Activated CD8-positive, alpha-beta memory T cell treated with anti-CD3 and anti-CD28 coated beads for 48 hours (primary cell): Measurements from ENCODE around the gene BPTF.
"Not testable (repeated sequence)": the region's sequence is repeated elsewhere in the genome, so short reads cannot be mapped to it uniquely, and the experiment has no call there.

Experiments used
- DNase-seq, 3 experiments: peaks; one replicate each; pipeline ENCODE4 v3.0.0-alpha.2; 2020; ENCODE audit warnings: low read depth in 2 of 3, low spot score in 2 of 3

Gene BPTF

GRCh38 chr17:67884741-67885140, 59.4 kb downstream of the BPTF start:
- DNase-seq = no peak

DNA sequence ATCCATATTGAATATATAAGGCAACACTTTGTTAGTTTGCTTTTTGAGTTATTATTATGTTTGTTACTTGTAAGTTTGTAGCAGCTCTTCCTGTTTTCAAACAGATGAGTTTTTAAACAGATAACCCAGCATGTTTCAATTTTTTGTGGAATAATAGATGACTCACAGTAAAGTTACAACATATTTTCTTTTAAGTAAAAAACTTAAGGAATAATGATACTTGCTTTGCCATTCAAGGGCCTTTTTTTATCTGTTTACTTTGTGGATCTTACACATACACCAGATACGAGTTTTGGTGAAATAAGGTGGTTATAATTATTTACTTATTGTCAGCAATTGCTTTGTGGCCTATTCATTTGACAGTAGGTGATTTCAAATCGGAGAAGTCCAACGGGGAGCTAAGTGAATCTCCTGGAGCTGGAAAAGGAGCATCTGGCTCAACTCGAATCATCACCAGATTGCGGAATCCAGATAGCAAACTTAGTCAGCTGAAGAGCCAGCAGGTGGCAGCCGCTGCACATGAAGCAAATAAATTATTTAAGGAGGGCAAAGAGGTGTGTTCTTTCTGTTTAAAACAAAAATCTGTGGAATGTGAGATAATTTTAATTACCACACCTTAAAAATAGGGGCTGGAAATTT, 66.3 kb downstream of the BPTF start:
- DNase-seq = no peak

DNA sequence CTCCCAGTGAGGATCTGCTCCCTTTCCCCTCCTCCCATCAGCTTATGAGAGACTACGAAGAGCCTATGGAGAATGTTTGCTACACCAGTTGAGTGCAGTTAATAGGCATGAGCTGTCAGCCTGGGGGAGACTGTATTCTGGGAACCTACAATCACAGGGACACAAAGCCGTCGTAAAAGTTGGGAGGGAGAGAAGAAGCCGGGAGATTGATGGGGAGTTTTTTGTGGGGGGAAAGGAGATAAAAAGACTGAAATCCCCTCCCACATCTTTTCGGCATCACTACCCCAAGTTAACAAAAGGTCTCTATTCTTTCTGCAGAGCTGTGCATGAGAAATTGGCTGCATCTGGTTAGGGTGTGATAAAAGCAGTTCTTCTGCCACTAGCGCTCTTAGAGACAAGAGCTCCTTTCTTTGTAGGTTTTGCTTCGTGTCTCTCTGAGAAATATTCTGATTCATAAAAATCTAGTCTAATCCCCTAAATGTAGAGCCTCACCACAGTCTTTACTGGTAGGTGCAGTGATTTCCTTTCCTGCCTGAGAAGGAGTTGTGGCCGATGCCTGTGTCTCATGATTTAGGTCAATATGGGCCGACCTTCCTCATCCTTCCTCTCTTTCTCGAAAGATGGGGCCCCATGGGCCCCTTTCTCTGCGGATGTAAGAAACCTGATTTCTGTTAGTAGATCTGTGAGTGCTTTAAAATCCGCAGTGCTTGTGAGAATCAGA, 77.4 kb downstream of the BPTF start:
- no peak for DNase-seq

- DNase-seq = not testable (repeated sequence)
These were observed 80.0 kb downstream of the BPTF start for GRCh38 chr17:67905298-67905697.

DNA sequence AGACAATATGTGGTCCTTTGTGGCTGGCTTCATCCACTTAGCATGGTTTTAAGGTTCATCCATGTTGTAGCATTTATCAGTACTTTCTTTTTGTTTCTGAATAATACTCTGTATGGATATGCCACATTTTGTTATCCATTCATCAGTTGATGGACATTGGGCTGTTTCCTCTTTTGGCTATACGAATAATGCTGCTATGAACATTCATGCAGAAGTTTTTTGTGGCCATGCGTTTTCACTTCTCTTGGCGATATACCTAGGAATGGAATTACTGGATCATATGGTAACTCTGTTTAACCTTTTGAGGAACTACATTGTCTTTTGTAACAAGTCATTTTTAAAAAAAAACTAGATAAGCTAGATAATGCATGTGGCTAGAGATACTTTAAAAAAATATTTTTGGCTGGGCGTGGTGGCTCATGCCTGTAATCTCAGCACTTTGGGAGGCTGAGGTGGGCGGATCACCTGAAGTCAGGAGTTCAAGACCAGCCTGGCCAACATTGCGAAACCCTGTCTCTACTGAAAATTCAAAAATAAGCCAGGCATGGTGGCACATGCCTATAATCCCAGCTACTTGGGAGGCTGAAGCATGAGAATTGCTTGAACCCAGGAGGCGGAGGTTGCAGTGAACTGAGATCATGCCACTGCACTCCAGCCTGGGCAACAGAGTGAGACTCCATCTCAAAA, 85.0 kb downstream of the BPTF start:
- not testable (repeated sequence) for DNase-seq

DNA sequence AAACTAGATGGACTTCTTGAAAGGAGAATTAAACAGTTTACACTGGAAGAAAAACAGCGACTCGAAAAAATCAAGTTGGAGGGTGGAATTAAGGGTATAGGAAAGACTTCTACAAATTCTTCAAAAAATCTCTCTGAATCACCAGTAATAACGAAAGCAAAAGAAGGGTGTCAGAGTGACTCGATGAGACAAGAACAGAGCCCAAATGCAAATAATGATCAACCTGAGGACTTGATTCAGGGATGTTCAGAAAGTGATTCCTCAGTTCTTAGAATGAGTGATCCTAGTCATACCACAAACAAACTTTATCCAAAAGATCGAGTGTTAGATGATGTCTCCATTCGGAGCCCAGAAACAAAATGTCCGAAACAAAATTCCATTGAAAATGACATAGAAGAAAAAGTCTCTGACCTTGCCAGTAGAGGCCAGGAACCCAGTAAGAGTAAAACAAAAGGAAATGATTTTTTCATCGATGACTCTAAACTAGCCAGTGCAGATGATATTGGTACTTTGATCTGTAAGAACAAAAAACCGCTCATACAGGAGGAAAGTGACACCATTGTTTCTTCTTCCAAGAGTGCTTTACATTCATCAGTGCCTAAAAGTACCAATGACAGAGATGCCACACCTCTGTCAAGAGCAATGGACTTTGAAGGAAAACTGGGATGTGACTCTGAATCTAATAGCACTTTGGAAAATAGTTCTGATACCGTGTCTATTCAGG, 85.9 kb downstream of the BPTF start:
- DNase-seq = no peak

GRCh38 chr17:67912088-67912487, 86.8 kb downstream of the BPTF start:
- no peak for DNase-seq

DNA sequence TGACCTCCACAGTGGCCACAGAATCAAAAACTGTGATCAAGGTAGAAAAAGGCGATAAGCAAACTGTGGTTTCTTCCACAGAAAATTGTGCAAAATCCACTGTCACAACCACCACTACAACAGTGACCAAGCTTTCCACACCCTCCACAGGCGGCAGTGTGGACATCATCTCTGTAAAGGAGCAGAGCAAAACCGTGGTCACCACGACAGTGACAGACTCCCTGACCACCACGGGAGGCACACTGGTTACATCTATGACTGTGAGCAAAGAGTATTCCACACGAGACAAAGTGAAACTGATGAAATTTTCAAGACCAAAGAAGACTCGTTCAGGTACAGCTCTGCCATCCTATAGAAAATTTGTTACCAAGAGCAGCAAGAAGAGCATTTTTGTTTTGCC, 87.4 kb downstream of the BPTF start:
- no peak for DNase-seq

GRCh38 chr17:67920212-67920611, 94.9 kb downstream of the BPTF start:
- no peak for DNase-seq

DNA sequence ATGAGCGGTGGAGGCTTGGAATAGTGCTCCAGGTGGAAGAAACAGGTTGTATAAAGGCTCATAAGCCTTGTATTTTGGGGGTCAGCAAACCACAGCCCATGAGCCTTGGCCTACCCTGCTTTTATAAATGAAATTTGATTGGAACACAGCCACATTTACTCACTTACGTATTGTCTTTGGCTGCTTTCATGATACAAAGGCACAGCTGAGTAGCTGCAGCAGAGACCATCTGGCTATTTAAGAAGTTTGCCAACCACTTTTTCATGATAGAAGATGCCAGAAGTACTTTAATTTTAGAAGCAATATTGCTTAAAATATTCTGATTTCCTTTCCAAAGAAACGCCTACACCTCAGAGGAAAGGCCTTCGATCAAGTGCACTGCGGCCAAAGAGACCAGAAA, 97.2 kb downstream of the BPTF start:
- no peak for DNase-seq

DNA sequence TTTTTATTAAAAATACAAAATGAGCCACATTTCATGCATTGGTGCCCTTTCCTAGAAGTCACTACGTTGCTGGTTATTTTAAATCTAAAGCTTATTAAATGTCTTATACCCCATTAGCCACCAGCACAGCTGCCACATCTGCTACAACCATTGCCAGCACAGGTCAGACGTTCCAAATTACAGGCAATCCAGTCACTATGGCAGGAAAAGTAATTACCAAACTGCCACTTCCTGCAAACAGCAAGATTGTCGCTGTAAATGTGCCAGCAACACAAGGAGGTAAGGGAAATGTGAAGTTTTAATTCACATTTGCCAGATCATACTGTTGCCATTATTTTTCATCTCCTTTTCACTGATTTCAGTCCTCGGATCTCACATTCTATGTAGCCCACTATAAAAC, 103.5 kb downstream of the BPTF start:
- DNase-seq = not testable (repeated sequence)

GRCh38 chr17:67931227-67931626, 105.9 kb downstream of the BPTF start:
- DNase-seq = no peak

GRCh38 chr17:67942810-67943209, 117.5 kb downstream of the BPTF start:
- DNase-seq = no peak

DNA sequence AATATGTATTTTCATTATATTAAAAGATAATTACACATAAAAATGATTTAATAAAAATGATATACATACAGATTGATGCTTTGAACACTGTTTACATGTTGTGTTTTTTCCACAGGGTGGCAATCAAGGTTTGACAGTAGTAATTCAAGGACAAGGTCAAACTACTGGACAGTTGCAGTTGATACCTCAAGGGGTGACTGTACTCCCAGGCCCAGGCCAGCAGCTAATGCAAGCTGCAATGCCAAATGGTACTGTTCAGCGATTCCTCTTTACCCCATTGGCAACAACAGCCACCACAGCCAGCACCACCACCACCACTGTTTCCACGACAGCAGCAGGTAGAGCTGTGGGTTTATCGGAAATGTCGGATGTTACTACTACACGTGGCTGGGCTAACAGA, 118.7 kb downstream of the BPTF start:
- DNase-seq = no peak

- no peak for DNase-seq
These were observed 121.2 kb downstream of the BPTF start for GRCh38 chr17:67946513-67946912.

GRCh38 chr17:67947325-67947813, 122.1 kb downstream of the BPTF start:
- DNase-seq = no peak

- DNase-seq = no peak
These were observed 125.6 kb downstream of the BPTF start for GRCh38 chr17:67950945-67951344.

- no peak for DNase-seq
These were observed 134.2 kb downstream of the BPTF start for GRCh38 chr17:67959510-67959909.

- not testable (repeated sequence) for DNase-seq
These were observed 135.0 kb downstream of the BPTF start for GRCh38 chr17:67960276-67960675.

DNA sequence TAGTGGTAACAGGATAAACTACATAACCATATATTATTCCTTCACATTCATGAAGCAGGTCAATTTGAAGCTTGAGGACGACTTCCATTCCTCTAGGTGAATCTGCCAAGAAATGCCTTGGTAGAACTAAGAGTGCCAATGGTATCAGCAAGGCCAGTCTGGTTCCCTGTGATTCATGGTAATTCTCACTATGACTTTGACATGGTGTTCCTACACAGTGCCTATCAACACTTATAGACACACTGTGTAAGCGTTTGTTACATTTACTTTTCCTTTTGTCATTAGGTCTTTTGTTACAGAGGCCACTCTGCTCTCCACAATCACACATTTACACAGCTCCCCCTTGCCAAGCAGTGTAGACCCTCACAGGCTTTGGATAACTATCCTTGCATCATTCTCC, 136.9 kb downstream of the BPTF start:
- not testable (repeated sequence) for DNase-seq

DNA sequence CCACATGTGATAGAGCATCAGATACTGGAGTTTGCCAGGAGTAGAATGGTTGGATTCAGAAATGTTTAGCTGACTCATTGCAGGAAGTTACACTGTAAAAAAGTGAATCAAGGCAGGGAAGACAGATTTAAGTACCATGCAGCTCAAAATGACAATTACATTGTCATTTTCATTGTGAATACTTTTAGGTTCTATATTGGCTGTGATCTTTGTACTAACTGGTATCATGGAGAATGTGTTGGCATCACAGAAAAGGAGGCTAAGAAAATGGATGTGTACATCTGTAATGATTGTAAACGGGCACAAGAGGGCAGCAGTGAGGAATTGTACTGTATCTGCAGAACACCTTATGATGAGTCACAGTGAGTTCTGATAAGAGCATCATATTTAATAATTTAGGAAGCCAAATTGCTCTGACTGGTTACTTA, 137.9 kb downstream of the BPTF start:
- peak in 2 of 3 experiments; percentile 18 to 35 for DNase-seq
